ENCODE results near the gene MED31. TPM values are rescaled to one million over a fixed set of nuclear protein-coding genes. Genes with fewer than 3 reads are reported as not detected.
A peak's percentile ranks its signal among the peaks of the same experiment; 100 is the strongest.
"Not testable (repeated sequence)": the region's sequence is repeated elsewhere in the genome, so short reads cannot be mapped to it uniquely, and the experiment has no call there.

The MED31 gene
- total RNA-seq, 2 donors from 2014 or later = 8.3 to 10.7 TPM

GRCh38 chr17:6661464-6661848, 10.1 kb upstream of the MED31 start:
- 73% methylated on average over 2 of the region's 2 CpGs for WGBS
- intact Hi-C loops (cut with DNase I) = no loop called here
- Histone ChIP-seq H3K27me3 (replicated peaks; ENCODE audit: insufficient read depth) (no peaks in the 10 kb centered on the region), H3K36me3 (no peaks in the 10 kb centered on the region), H3K27ac (no peak overlapping the region), H3K4me1 (replicated peaks) (no peaks in the 10 kb centered on the region), H3K9me3 (no peaks in the 10 kb centered on the region), H3K4me3 (no peak overlapping the region)
- no peak for DNase-seq (ENCODE audit: low spot score)
- no peak for TF ChIP-seq POLR2A (IDR thresholded peaks at IDR 0.05)

- H3K9me3 ChIP-seq = no peaks in the 10 kb centered on the region
- DNase-seq (ENCODE audit: low spot score) = no peak
- TF ChIP-seq POLR2A (IDR thresholded peaks at IDR 0.05) = no peak
- TF ChIP-seq CTCF (IDR thresholded peaks at IDR 0.05) = no peak
- TF ChIP-seq POLR2AphosphoS5 (IDR thresholded peaks at IDR 0.05) = no peak
- no peaks in the 10 kb centered on the region for H3K27me3 ChIP-seq (replicated peaks; ENCODE audit: insufficient read depth)
- intact Hi-C loops (cut with DNase I) = no loop called here
- no peak overlapping the region for H3K4me3 ChIP-seq
- no peaks in the 10 kb centered on the region for H3K36me3 ChIP-seq
- H3K27ac ChIP-seq = no peak overlapping the region
- H3K4me1 ChIP-seq (replicated peaks) = no peaks in the 10 kb centered on the region
- WGBS = 47% methylated on average over 11 of the region's 11 CpGs
Measured at GRCh38 chr17:6660805-6661463, 9.5 kb upstream of the MED31 start.

- H3K27ac ChIP-seq = no peak overlapping the region
- no peaks in the 10 kb centered on the region for H3K36me3 ChIP-seq
- no peaks in the 10 kb centered on the region for H3K4me1 ChIP-seq (replicated peaks)
- DNase-seq (ENCODE audit: low spot score) = no peak
- 87% methylated on average over 9 of the region's 9 CpGs for WGBS
- peaks cover 2% of the 10 kb centered on the region for H3K27me3 ChIP-seq (replicated peaks; ENCODE audit: insufficient read depth)
- intact Hi-C loops (cut with DNase I) = no loop called here
- H3K4me3 ChIP-seq = no peak overlapping the region
- no peaks in the 10 kb centered on the region for H3K9me3 ChIP-seq
- TF ChIP-seq POLR2A (IDR thresholded peaks at IDR 0.05) (no peak), CTCF (IDR thresholded peaks at IDR 0.05) (no peak), POLR2AphosphoS5 (IDR thresholded peaks at IDR 0.05) (no peak)
Measured at GRCh38 chr17:6660101-6660500, 8.7 kb upstream of the MED31 start.

GRCh38 chr17:6658411-6658810, 7.0 kb upstream of the MED31 start:
- 92% methylated on average over 5 of the region's 5 CpGs for WGBS
- DNase-seq (ENCODE audit: low spot score); H3K36me3 ChIP-seq; H3K27me3 ChIP-seq (replicated peaks; ENCODE audit: insufficient read depth); H3K27ac ChIP-seq; intact Hi-C loops (cut with DNase I); H3K4me1 ChIP-seq (replicated peaks); H3K4me3 ChIP-seq; H3K9me3 ChIP-seq: not testable (repeated sequence)

GRCh38 chr17:6657633-6658287, 6.4 kb upstream of the MED31 start:
- WGBS = 77% methylated on average over 18 of the region's 18 CpGs
- Histone ChIP-seq H3K9me3 (no peaks in the 10 kb centered on the region), H3K4me3 (no peak overlapping the region), H3K27ac (no peak overlapping the region), H3K36me3 (no peaks in the 10 kb centered on the region), H3K27me3 (replicated peaks; ENCODE audit: insufficient read depth) (peaks cover 2% of the 10 kb centered on the region), H3K4me1 (replicated peaks) (peaks cover 5% of the 10 kb centered on the region)
- TF ChIP-seq CTCF (IDR thresholded peaks at IDR 0.05) (no peak), POLR2AphosphoS5 (IDR thresholded peaks at IDR 0.05) (no peak), POLR2A (IDR thresholded peaks at IDR 0.05) (no peak)
- intact Hi-C loops (cut with DNase I) = no loop called here
- no peak for DNase-seq (ENCODE audit: low spot score)

GRCh38 chr17:6656797-6657632, 5.6 kb upstream of the MED31 start:
- peak overlapping the region in 1 of 2 donors; percentile 13 for H3K4me3 ChIP-seq
- DNase-seq (ENCODE audit: low spot score); H3K27ac ChIP-seq; H3K27me3 ChIP-seq (replicated peaks; ENCODE audit: insufficient read depth); H3K9me3 ChIP-seq; H3K36me3 ChIP-seq; intact Hi-C loops (cut with DNase I): not testable (repeated sequence)
- 5% methylated on average over 48 of the region's 55 CpGs for WGBS
- peaks cover 11% of the 10 kb centered on the region for H3K4me1 ChIP-seq (replicated peaks)

GRCh38 chr17:6655732-6656361, 4.4 kb upstream of the MED31 start:
- Histone ChIP-seq H3K4me1 (replicated peaks) (peaks cover 11% of the 10 kb centered on the region), H3K4me3 (peak overlapping the region in 1 of 2 donors; percentile 16)
- WGBS = 1% methylated on average over 26 of the region's 41 CpGs
- H3K9me3 ChIP-seq; H3K36me3 ChIP-seq; DNase-seq (ENCODE audit: low spot score); intact Hi-C loops (cut with DNase I); H3K27ac ChIP-seq; H3K27me3 ChIP-seq (replicated peaks; ENCODE audit: insufficient read depth): not testable (repeated sequence)
